D341Med (cell line): ENCODE data around the gene TRAP1.
"Not testable (repeated sequence)": the region's sequence is repeated elsewhere in the genome, so short reads cannot be mapped to it uniquely, and the experiment has no call there.

Experiments used
- DNase-seq: peaks from one replicate; pipeline ENCODE4 v3.0.0; 2012; ENCODE audit warnings: low spot score

TRAP1 gene

DNA sequence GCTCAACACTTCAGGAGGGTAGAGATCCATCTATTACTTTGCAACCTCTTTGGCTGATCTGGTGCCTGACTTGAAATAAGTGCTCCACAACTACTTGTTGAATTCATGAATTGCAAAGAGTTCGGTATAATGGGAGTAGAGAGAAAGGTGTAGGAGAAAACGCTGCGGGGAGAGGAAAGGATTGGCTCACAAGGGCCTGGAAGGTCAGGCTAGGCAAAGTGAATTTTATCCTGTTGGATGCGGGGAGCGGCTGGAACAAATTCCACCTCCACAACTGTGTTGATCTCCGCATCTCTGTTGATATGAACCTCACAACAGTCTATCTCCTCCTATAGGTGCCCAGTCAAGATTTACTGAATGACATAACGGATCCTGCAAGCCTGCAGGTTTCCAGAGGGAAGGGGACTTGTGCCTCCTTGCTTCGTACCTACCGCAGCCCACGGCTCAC lies 106.6 kb downstream of the TRAP1 start:
- no peak for DNase-seq

GRCh38 chr16:3609895-3610697 lies 107.2 kb downstream of the TRAP1 start:
- no peak for DNase-seq

DNA sequence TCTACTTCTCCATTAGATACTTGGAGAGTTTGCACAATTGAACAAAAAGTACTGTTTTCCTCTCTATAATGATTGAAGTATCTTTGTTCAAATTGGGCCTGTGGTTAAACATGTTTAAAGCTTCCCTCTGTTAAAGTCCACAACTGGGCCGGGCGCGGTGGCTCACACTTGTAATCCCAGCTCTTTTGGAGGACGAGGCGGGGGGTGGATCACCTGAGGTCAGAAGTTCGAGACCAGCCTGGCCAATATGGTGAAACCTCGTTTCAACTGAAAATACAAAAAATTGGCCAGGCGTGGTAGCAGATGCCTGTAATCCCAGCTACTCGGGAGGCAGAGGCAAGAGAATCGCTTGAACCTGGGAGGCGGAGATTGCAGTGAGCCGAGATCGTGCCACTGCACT lies 108.3 kb downstream of the TRAP1 start:
- not testable (repeated sequence) for DNase-seq

DNA sequence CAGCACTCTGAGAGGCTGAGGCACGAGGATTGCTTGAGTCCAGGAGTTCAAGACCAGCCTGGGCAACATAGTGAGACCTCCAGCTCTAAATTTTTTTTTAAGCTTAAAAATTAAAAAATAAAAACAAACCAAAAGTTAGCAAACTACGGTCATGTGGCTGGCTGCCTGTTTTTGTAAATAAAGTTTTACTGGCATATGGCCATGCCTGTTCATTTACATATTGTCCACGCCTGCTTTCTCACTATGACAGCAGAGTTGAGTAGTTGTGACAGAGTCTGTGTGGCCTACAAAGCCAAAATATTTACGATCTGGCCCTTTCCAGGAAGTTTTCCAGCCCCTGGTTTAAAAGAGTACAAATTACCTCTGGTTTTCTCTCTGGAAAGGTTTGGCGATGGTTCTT lies 109.3 kb downstream of the TRAP1 start:
- DNase-seq = no peak
